Activated CD4-positive, alpha-beta T cell treated with anti-CD3 and anti-CD28 coated beads, Interleukin-2, Interleukin-4, amounts not matched to agents 100 ng/mL and 50 ng/mL, durations not matched to agents 16 hours and 8 hours (primary cell): ENCODE results near the gene DDX39A.
"Not testable (repeated sequence)": the region's sequence is repeated elsewhere in the genome, so short reads cannot be mapped to it uniquely, and the experiment has no call there.

Source experiments
- DNase-seq: peaks from one replicate; pipeline ENCODE4 v3.0.0-alpha.2; 2020; ENCODE audit warnings: low spot score

The DDX39A gene

DNA sequence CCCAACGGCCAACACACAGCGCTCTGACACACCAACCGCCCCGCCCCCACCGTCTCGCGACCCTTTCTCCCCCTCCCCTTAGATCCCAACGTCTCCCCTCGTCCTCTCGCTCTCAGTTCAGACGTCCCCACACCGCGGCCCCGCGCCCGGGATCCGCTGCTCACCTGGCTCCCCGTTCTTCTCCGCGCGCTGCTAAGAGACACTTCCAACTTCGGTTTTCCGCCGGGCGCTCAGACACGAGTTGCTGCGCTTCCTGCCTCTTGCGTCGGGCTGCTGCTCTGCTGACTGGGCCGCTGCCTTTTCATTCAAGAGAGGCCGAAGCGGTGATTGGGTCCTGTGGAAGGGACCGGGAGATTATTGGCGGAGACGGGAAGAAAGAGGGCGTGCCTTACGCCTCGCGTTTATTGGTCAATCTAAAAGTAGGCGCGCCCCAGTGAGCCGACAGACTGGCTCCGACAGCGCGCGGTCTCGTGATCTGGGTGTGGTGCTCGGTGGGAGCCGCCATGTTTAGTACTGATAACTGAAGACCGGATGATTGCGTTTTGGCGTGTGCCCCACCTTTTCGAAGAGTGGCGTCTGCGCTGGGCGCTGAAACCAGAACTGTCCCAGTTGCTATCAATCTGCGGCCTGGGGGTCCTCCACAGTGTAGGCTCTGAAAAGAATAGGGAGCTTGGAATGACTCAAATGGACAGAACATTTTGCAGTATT, at the start of gene DDX39A:
DDX39A (minus strand) TSS at position 236 of the 708 bp plus-strand sequence. CDS start 6,121 bp downstream, outside the sequence.
- peak; percentile 99 for DNase-seq

GRCh38 chr19:14467816-14468215, 48.7 kb upstream of the DDX39A start:
- DNase-seq, result no peak

- DNase-seq, result no peak
These were observed 48.2 kb upstream of the DDX39A start for GRCh38 chr19:14467391-14467790.

GRCh38 chr19:14463747-14464146, 44.6 kb upstream of the DDX39A start:
- no peak for DNase-seq

DNA sequence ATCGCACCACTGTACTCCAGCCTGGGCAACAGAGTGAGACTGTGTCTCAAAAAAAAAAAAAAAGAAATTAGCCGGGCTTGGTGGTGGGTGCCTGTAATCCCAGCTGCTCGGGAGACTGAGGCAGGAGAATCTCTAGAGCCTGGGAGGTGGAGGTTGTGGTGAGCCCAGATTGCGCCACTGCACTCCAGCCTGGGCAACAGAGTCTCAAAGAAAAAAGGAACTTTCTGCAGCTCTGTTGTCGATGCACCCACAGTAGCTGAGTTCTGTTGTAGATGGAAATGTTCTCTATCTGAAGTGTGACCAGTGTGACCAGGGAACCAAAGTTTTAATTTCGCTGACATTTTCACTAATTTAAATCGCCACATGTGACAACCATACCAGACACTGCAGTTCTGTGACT, 43.3 kb upstream of the DDX39A start:
- not testable (repeated sequence) for DNase-seq

- no peak for DNase-seq
These were observed 41.8 kb upstream of the DDX39A start for GRCh38 chr19:14460935-14461334.

DNA sequence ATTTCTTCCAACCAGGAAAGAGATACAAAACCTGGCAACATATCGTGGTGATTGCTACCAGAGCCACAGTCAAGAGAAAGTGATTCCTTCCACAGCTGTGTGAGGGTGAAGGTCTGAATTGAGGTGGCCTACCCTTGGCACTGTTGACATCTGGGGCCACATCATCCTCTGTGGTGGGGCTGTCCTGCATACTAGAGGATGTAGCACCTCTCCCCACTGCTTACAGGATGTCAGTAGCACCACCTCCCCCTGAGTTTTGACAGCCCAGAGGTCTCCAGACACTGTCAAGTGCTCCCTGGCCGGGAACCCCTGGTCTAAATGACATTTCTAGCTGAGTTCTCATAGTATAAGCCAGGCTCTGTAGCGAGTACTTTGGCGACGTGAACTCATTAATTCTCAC, 40.6 kb upstream of the DDX39A start:
- peak; percentile 50 for DNase-seq

- not testable (repeated sequence) for DNase-seq
These were observed 33.2 kb upstream of the DDX39A start for GRCh38 chr19:14452303-14452702.

GRCh38 chr19:14450876-14451275, 31.7 kb upstream of the DDX39A start:
- no peak for DNase-seq

DNA sequence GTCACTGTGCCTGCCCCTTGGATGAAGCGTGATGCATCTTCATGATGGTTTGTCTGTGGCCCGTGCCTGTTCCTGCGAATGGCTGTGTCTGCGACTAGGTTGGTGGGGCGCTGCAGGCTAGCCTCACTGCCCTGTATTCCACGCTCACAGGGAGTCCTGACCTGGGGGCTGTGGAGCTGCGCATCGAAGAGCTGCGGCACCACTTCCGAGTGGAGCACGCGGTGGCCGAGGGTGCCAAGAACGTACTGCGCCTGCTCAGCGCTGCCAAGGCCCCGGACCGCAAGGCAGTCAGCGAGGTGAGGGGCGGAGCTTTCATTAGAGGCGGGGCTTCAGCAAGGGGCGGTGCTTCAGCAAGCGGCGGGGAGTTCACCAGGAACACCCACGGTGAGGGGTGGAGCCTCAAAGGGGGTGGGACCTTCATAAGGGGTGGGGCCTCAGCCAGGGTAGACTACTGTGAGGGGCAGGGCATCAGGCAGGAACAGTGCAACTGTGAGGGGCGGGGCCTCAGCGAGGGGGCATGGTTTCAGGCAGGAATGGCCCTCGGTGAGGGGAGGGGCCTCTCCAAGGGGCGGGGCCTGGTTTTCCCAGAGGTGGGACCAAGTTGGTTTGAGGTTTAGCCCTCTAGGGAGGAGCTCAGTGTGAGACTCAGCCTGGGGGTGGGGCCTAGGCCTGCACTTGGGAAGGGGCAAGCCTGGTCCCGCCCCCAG, 31.2 kb upstream of the DDX39A start:
- DNase-seq, result peak; percentile 57

DNA sequence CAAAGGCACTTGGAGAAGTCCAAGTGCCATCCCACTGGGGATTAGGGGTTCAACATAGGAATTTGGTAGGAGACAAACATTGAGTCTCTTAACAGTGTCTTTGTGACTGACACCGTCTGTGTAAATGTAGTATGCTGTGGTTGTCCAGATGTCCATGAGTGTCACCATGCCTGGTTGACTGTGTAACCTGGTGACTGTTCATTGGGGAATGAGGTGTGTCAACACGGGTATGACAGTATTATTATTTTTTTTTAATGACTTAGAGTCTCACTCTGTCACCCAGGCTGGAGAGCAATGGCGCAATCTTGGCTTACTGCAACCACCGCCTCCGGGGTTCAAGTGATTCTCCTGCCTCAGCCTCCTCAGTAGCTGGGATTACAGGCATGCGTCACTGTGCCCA, 30.2 kb upstream of the DDX39A start:
- DNase-seq, result no peak

DNA sequence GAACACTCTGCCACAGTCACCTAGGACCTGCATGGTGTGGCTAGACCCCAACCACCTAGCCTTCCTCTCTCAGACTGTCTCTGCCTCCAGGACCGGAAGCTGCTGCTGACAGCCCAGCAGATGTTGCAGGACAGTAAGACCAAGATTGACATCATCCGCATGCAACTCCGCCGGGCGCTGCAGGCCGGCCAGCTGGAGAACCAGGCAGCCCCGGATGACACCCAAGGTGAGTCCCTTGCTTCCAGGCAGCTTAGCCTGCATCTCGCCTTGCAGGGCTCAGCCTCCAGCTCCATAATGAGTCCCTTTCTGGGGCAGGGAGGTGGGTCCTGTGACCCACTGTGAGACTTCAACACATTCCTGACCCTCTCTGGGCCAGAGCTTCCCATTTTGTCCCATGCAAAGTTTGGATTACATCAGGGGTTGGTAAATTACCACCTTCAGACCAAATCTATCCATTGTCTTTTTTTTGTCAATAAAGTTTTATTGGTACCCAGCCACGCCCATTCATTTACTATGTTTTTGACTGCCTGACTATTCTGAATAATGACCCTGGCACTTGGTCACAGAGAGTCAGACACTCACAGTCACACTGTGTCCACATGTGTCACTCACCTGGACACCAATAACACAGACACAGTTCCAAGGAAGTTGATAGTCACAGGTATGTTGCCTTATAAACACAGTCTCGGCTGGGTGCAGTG, 27.3 kb upstream of the DDX39A start:
- DNase-seq, result no peak

DNA sequence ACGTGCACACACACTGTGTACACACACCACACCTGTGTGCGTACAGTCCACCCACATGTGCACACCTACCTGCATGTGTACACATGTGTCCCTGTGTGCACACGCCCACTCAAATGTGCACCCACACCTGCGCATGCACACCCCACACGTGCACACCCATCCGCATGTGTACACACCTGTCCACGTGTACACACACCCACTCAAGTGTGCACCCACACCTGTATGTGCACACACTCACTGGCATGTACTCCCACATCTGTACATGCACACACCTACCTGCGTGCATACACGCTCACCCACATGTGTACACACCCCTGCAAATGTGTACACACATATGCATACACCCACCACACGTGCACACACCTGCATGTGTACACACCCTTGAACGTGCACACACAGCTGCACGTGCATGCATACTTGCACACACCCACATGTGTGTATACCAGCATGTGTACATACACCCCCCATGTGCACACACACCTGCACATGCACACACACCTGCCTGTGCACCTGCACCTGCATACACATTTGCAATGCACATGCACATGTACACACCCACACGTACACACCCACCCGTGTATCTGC, 24.6 kb upstream of the DDX39A start:
- DNase-seq, result no peak

GRCh38 chr19:14442891-14443631, 23.9 kb upstream of the DDX39A start:
- no peak for DNase-seq

- no peak for DNase-seq
These were observed 22.1 kb upstream of the DDX39A start for GRCh38 chr19:14441041-14441938.

GRCh38 chr19:14440049-14440448, 20.9 kb upstream of the DDX39A start:
- peak; percentile 87 for DNase-seq

DNA sequence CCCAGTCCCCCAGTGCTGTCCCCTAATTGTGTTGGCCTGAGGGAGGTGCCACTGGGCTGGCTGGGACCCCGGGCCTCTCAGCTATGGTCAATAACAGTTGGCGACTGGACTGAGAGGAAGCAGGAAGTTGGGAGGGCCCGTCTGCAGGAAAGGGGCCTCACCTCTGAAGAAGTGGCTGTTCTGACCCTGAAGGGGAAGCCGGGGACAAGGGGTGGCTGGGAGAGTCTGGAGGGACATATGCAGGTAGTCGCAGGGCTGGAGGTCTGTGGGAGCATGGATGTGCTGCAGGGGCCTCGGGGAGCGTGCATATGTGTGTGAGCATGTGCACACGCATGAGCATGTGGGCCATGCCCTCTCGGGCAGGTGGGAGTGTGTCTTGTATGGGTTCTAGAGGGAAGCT, 19.9 kb upstream of the DDX39A start:
- no peak for DNase-seq

DNA sequence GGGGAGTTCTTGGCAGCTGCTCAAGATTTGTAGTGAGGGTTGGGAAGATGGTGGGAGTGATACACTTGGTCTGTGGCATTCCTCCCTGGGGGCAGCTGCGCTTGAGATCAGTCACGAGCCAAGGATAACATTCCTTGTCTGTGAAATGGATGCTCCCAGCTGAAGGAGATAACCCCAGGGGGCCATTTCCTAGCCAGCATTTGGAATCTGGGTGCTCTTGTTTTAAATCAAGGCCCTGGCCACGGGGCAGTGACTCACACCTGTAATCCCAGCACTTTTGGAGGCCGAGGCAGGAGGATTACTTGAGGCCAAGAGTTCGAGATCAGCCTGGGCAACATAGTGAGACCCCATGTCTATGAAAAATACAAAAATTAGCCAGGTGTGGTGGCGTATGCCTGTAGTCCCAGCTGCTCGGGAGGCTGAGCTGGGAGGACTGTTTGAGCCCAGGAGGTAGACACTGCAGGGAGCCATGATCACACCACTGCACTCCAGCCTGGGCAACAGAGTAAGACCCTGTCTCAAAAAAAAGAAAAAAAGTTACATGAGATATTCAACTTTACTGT, 18.5 kb upstream of the DDX39A start:
- DNase-seq, result no peak

- DNase-seq, result no peak
These were observed 16.3 kb upstream of the DDX39A start for GRCh38 chr19:14435320-14436050.
